Fibroblast of pulmonary artery (primary cell): ENCODE results near the gene FRMPD4.
A peak's percentile ranks its signal among the peaks of the same experiment; 100 is the strongest.

Experiments used
- DNase-seq: peaks from one replicate; pipeline ENCODE4 v3.0.0-alpha.2; 2010; ENCODE audit warnings: low read depth
- H3K4me3 ChIP-seq: replicated peaks from 2 replicates; pipeline ENCODE4 v1.5.1; 2011; ENCODE audit warnings: low read depth, mild to moderate bottlenecking, control low read depth, low read length, moderate library complexity
- CTCF ChIP-seq: IDR thresholded peaks from 2 replicates; pipeline ENCODE4 v1.5.1; 2011; ENCODE audit warnings: mild to moderate bottlenecking, control low read depth, low read length, inconsistent platforms; ENCODE audit errors: missing control alignments

FRMPD4 gene

DNA sequence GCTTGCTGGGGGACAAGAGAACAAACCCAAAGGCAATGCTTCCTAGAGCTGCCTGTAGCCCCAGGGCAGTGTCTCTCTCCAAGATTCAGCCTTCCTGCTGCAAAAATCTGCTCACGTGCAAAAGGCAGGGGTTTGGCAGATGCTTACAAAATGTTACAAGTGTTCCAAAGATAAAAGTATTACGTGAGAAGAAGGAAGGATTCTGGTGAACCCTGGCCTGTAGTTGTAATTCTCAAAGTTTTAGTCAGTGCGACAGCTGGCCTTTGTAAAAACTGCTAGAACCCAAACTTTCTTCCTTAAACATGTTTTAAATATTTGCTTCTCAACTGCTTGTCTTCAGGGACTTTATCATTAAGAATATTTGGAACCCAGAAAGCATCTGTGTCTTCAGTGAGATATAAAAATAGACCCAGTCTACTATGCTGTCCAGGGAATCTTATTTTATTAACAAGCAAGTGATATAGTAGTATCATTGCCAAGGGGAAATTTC, 232.3 kb downstream of the FRMPD4 start:
- no peak overlapping the region for H3K4me3 ChIP-seq
- DNase-seq = peak; percentile 90
- no peak for TF ChIP-seq CTCF

DNA sequence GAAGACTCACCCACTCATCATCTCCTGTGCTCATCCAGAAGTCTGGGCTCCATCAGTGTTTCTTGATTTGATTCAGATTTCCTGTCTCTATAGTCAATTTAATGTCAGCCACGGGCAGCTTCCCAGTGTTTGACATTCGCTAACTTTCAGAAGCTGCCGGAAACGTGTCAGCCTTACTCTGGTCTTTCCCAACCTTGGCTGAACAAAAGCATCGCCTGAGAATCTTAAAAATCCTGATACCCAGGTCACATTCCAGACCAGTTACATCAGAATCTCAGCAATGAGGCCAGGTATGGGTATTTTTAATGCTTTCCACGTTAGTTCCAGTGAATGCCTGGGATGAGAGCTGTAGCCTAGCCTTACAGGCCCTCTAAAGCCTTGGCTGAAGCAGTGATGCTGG, 233.8 kb downstream of the FRMPD4 start:
- TF ChIP-seq CTCF = no peak
- H3K4me3 ChIP-seq = no peak overlapping the region
- DNase-seq = peak; percentile 90

DNA sequence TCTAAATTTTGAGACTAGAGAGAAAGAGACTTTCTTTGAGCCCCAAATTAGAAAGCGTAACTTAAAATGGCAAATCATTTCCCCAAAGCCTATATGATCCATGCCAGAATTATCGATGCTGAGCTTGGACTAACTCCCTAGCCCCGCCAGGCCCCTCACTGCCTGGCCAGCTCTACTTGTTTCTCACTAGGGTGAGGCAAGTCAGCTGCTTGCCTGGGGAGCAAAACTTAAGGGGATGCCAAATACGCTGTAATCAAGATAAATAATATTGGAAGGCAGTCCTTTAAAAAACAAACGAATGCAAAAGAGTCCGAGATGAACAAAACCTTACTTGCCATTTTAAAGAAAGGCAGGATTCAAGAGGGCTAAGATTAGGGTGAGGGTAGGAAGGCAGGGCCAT, 236.0 kb downstream of the FRMPD4 start:
- DNase-seq = no peak
- TF ChIP-seq CTCF = no peak
- H3K4me3 ChIP-seq = no peak overlapping the region

- no peak overlapping the region for H3K4me3 ChIP-seq
- no peak for DNase-seq
- TF ChIP-seq CTCF = no peak
These were observed 240.0 kb downstream of the FRMPD4 start for GRCh38 chrX:12378253-12378652.

GRCh38 chrX:12378706-12379105, 240.4 kb downstream of the FRMPD4 start:
- no peak for DNase-seq
- no peak for TF ChIP-seq CTCF
- H3K4me3 ChIP-seq = no peak overlapping the region

DNA sequence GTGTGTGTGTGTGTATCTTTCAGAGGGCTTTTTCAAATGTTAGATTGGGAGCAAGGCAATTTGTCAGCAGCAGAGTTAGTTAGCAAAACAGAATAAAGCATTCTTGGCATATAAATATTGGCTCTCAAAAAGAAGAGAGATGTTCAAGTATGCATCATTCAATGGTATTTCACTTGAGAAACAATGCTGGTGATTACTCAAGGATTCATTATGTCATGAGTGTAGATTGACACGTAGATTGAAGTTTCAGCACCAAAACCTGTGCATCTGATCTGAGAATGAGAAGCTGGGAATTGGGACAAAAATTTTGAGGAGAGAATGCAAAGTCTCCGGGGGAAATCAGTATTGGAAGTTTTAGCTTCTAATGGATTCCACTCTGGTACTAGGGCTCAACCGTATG, 241.4 kb downstream of the FRMPD4 start:
- H3K4me3 ChIP-seq = no peak overlapping the region
- TF ChIP-seq CTCF = no peak
- DNase-seq = peak; percentile 56

GRCh38 chrX:12383196-12383595, 244.9 kb downstream of the FRMPD4 start:
- DNase-seq = no peak
- H3K4me3 ChIP-seq = no peak overlapping the region
- peak; percentile 34 for TF ChIP-seq CTCF
